Keratinocyte (primary cell): ENCODE measurements around the gene RBM8A.

Experiments
- CTCF ChIP-seq, 3 experiments: IDR thresholded peaks in 1 of 3; conservative IDR thresholded peaks in 1 of 3; optimal IDR thresholded peaks in 1 of 3; 2 replicates in 2 of 3; 3 replicates in 1 of 3; pipeline versions ENCODE3 to v1.5.1; 2011; ENCODE audit warnings: low read length in 3 of 3, mild to moderate bottlenecking in 3 of 3, moderate library complexity in 2 of 3, control low read depth in 1 of 3, inconsistent platforms in 1 of 3; ENCODE audit not compliant: insufficient read depth in 2 of 3; ENCODE audit errors: extremely low read depth in 1 of 3
- EZH2 ChIP-seq: IDR thresholded peaks from one replicate; pipeline ENCODE4 v1.6.1; 2012; ENCODE audit warnings: inconsistent platforms, mild to moderate bottlenecking, low read length, moderate library complexity

- TF ChIP-seq EZH2 (no peak), CTCF (optimal IDR thresholded peaks at IDR 0.05 in 1 of 3, IDR thresholded peaks at IDR 0.05 in 1 of 3, conservative IDR thresholded peaks at IDR 0.05 in 1 of 3; ENCODE audit: extremely low read depth in 1 of 3, insufficient read depth in 2 of 3, low read length in 3 of 3) (no peak)
Measured at GRCh38 chr1:145942871-145943270, 15.6 kb upstream of the RBM8A start.
